ENCODE measurements around the gene KPTN.
A peak's percentile ranks its signal among the peaks of the same experiment; 100 is the strongest.

The KPTN gene

GRCh38 chr19:47430041-47430802 is 53.8 kb downstream of the KPTN start:
- DNase-seq, result no peak

- no peak for DNase-seq
These were observed 54.8 kb downstream of the KPTN start for GRCh38 chr19:47429140-47429793.

- DNase-seq, result peak; percentile 86
These were observed 55.7 kb downstream of the KPTN start for GRCh38 chr19:47428177-47428894.

GRCh38 chr19:47427241-47428176 is 56.5 kb downstream of the KPTN start:
- peak; percentile 38 for DNase-seq

Data from GDM1 (cell line).